OCI-LY7 (cell line): Measurements from ENCODE around the gene TRAF1. TPM values are rescaled to one million over a fixed set of nuclear protein-coding genes. Genes with fewer than 3 reads are reported as not detected.

Experiments used
- BruUV-seq: library from RNA; stranded (reverse); fragments of 400-500 nt; replicated peaks from 2 replicates; lab custom pipeline; 2021; lab: Mats Ljungman, UMichigan
- CTCF ChIA-PET: fragments of 300-600 bp; sonication (Branson Sonifier 250); formaldehyde crosslinking; loops from one replicate; lab custom pipeline; 2022; ENCODE audit warnings: antibody characterized with exemption; ENCODE audit not compliant: unreplicated experiment; lab: Charles Lee
- POLR2A ChIA-PET: fragments of 300-600 bp; sonication (Branson Sonifier 250); formaldehyde crosslinking; loops from one replicate; lab custom pipeline; 2022; ENCODE audit warnings: antibody characterized with exemption; lab: Charles Lee
- DNase-seq: peaks from one replicate; pipeline ENCODE4 v3.0.0-alpha.2; 2015; ENCODE audit warnings: low spot score
- H2AFZ ChIP-seq: fragments of 200-600 bp; sonication (generic), shearing (Covaris generic); 2 replicates; pipeline ENCODE4 v1.6.1; 2014; ENCODE audit warnings: mild to moderate bottlenecking, antibody characterized with exemption, low read length, moderate library complexity
- H3K27ac ChIP-seq: fragments of 200-600 bp; sonication (generic); 2 replicates; pipeline ENCODE4 v1.5.1; 2014; ENCODE audit warnings: mixed run types, low read depth, mild to moderate bottlenecking, moderate library complexity, low read length, inconsistent platforms; ENCODE audit not compliant: poor library complexity, severe bottlenecking
- H3K36me3 ChIP-seq: fragments of 200-600 bp; sonication (generic); 2 replicates; pipeline ENCODE4 v1.6.1; 2014; ENCODE audit warnings: mild to moderate bottlenecking, antibody characterized with exemption, low read length, moderate library complexity, mixed read lengths; ENCODE audit not compliant: insufficient read depth
- H3K4me1 ChIP-seq: fragments of 200-600 bp; sonication (generic); 2 replicates; pipeline ENCODE4 v1.5.1; 2014; ENCODE audit warnings: mild to moderate bottlenecking, low read length; ENCODE audit not compliant: insufficient read depth, poor library complexity, severe bottlenecking
- H3K4me2 ChIP-seq: fragments of 200-600 bp; sonication (generic); 2 replicates; pipeline ENCODE4 v1.6.1; 2014; ENCODE audit warnings: mild to moderate bottlenecking, low read length
- H3K4me3 ChIP-seq: fragments of 200-600 bp; sonication (generic); 2 replicates; pipeline ENCODE4 v1.5.1; 2014; ENCODE audit warnings: mild to moderate bottlenecking, low read depth, low read length; ENCODE audit not compliant: poor library complexity, severe bottlenecking
- H3K79me2 ChIP-seq: fragments of 200-600 bp; sonication (generic); 2 replicates; pipeline ENCODE4 v1.6.1; 2016; ENCODE audit warnings: low read depth, mild to moderate bottlenecking, low read length, moderate library complexity, mixed read lengths; ENCODE audit not compliant: insufficient read depth
- H3K9me2 ChIP-seq: fragments of 200-600 bp; sonication (generic); 2 replicates; pipeline ENCODE4 v1.6.1; 2016; ENCODE audit warnings: mild to moderate bottlenecking, low read length, mixed read lengths; ENCODE audit not compliant: insufficient read depth
- H3K9me3 ChIP-seq: fragments of 200-600 bp; sonication (generic); 2 replicates; pipeline ENCODE4 v1.6.1; 2014; ENCODE audit warnings: mild to moderate bottlenecking, mixed run types, low read length, mixed read lengths
- H4K20me1 ChIP-seq: fragments of 200-600 bp; sonication (generic); 2 replicates; pipeline ENCODE4 v1.6.1; 2014; ENCODE audit warnings: mild to moderate bottlenecking, antibody characterized with exemption, low read length, moderate library complexity, mixed read lengths; ENCODE audit not compliant: insufficient read depth
- CTCF ChIP-seq: fragments of 200-600 bp; sonication (generic); conservative IDR thresholded peaks from 2 replicates; pipeline ENCODE4 v1.5.1; 2014; ENCODE audit warnings: mild to moderate bottlenecking, antibody characterized with exemption, low read length, moderate library complexity, mixed read lengths
- EZH2phosphoT487 ChIP-seq: fragments of 200-600 bp; sonication (generic); IDR thresholded peaks from 2 replicates; pipeline ENCODE4 v1.6.1; 2018; ENCODE audit warnings: low read depth, borderline replicate concordance, mild to moderate bottlenecking, mixed run types, antibody characterized with exemption, low read length, moderate library complexity, mixed read lengths
- intact Hi-C: fragments of 100-400 bp; cut with micrococcal nuclease; formaldehyde crosslinking; loops from one replicate; pipeline ENCODE4 v1.10.0; 2022; ENCODE audit not compliant: unreplicated experiment
- total RNA-seq, 2 experiments: library from RNA; depleted of rRNA in 1 of 2; stranded (reverse); fragments of >200 nt in 1 of 2; shearing (Covaris generic) in 1 of 2; gene quantifications; 2 replicates each; pipeline ENCODE4 v1.2.3, GENCODE V29; 2014 to 2022

The TRAF1 gene
- total RNA-seq, 2 experiments from 2014 or later, result 24.2 to 50.5 TPM

- H2AFZ ChIP-seq, result no peak overlapping the region
- intact Hi-C loops, result no loop called here
- BruUV-seq, result no TSS peak
Observed at GRCh38 chr9:120951960-120952618, 25.5 kb upstream of the TRAF1 start.

GRCh38 chr9:120950421-120951388, 24.1 kb upstream of the TRAF1 start:
- Histone ChIP-seq H3K36me3 (no peaks in the 10 kb centered on the region), H3K4me2 (no peak overlapping the region), H4K20me1 (no peaks in the 10 kb centered on the region), H2AFZ (no peak overlapping the region), H3K27ac (no peak overlapping the region), H3K4me1 (peaks cover under 1% of the 10 kb centered on the region), H3K79me2 (no peaks in the 10 kb centered on the region), H3K9me2 (no peaks in the 10 kb centered on the region), H3K4me3 (no peak overlapping the region), H3K9me3 (no peaks in the 10 kb centered on the region)
- POLR2A ChIA-PET, result interaction anchor here (0.7 to 1.0 kb wide), 4 partner anchors 11 to 1890 kb away, joined by 3 to 7 read pairs (median 4); no protein-coding TSS in a partner anchor
- BruUV-seq, result no TSS peak
- CTCF ChIA-PET, result no interaction called here
- intact Hi-C loops, result no loop called here
- no peak for TF ChIP-seq CTCF
- no peak for TF ChIP-seq EZH2phosphoT487
- no peak for DNase-seq

More at GRCh38 chr9:120951960-120952618, 25.5 kb upstream of the TRAF1 start:
- Histone ChIP-seq H4K20me1 (no peaks in the 10 kb centered on the region), H3K36me3 (no peaks in the 10 kb centered on the region), H3K4me3 (no peak overlapping the region), H3K9me2 (no peaks in the 10 kb centered on the region), H3K79me2 (no peaks in the 10 kb centered on the region), H3K4me1 (no peaks in the 10 kb centered on the region), H3K27ac (no peak overlapping the region), H3K4me2 (no peak overlapping the region), H3K9me3 (no peaks in the 10 kb centered on the region)
- CTCF ChIA-PET, result no interaction called here
- POLR2A ChIA-PET, result interaction anchor here (1.3 to 1.8 kb wide), 2 partner anchors 12 to 15 kb away, joined by 4 to 7 read pairs; no protein-coding TSS in a partner anchor
- DNase-seq, result no peak
- TF ChIP-seq CTCF (no peak), EZH2phosphoT487 (no peak)
